Prostate gland (tissue), 2 donors: ENCODE results near the gene TMEM132D. TPM values are rescaled to one million over a fixed set of nuclear protein-coding genes. Genes with fewer than 3 reads are reported as not detected.

Experiments
- DNase-seq: peaks from one replicate; pipeline ENCODE4 v3.0.0-alpha.2; 2019; ENCODE audit warnings: low spot score
- H3K27ac ChIP-seq, 2 donors: fragments of 200-600 bp; sonication (generic); 2 replicates each; pipeline ENCODE4 v1.5.1; 2017 to 2019
- H3K27me3 ChIP-seq: fragments of 200-600 bp; sonication (generic); replicated peaks from 2 replicates; pipeline ENCODE4 v1.5.1; 2019; ENCODE audit not compliant: insufficient read depth
- H3K36me3 ChIP-seq, 2 donors: fragments of 200-600 bp; sonication (generic); 1 replicate in 1 of 2; 2 replicates in 1 of 2; pipeline versions ENCODE4 v1.5.1 to v1.8.1; 2017 to 2019
- H3K4me1 ChIP-seq: fragments of 200-600 bp; sonication (generic); replicated peaks from 2 replicates; pipeline ENCODE4 v1.5.1; 2019
- H3K4me3 ChIP-seq, 2 donors: fragments of 200-600 bp; sonication (generic); 2 replicates each; pipeline ENCODE4 v1.5.1; 2017 to 2019
- H3K9me3 ChIP-seq: fragments of 200-600 bp; sonication (generic); 2 replicates; pipeline ENCODE4 v1.5.1; 2017
- POLR2A ChIP-seq: fragments of 450-650 bp; IDR thresholded peaks from one replicate; pipeline ENCODE4 v1.6.1; 2016; ENCODE audit warnings: antibody characterized with exemption, mild to moderate bottlenecking
- POLR2AphosphoS5 ChIP-seq: sonication (generic); formaldehyde crosslinking; IDR thresholded peaks from one replicate; pipeline ENCODE4 v1.6.1; 2017; ENCODE audit warnings: antibody characterized with exemption
- WGBS: methylation state at CpG from one replicate; pipeline ENCODE4 v1.1.5; 2018; 5-methylcytosine and 5-hydroxymethylcytosine counted together
- intact Hi-C: fragments of 100-400 bp; cut with DNase I; formaldehyde crosslinking; loops from one replicate; pipeline ENCODE4 v1.14.2; 2022
- total RNA-seq, 2 donors: library from RNA; depleted of rRNA; stranded (reverse); fragments of >200 nt; gene quantifications; one replicate each; pipeline ENCODE4 v1.1.0, GENCODE V29; 2016
- TF ChIP-seq, protein P1 (sequence below), 4 experiments: fragments of 200-600 bp in 2 of 4; fragments of 450-650 bp in 2 of 4; sonication (generic) in 2 of 4; IDR thresholded peaks; 1 replicate in 3 of 4; 2 replicates in 1 of 4; pipeline ENCODE4 v1.5.1; 2016 to 2019; ENCODE audit warnings: antibody characterized with exemption in 4 of 4, mild to moderate bottlenecking in 2 of 4, moderate library complexity in 2 of 4

The TMEM132D gene
- total RNA-seq, 2 donors from 2014 or later: 0.57 to 1.3 TPM

DNA sequence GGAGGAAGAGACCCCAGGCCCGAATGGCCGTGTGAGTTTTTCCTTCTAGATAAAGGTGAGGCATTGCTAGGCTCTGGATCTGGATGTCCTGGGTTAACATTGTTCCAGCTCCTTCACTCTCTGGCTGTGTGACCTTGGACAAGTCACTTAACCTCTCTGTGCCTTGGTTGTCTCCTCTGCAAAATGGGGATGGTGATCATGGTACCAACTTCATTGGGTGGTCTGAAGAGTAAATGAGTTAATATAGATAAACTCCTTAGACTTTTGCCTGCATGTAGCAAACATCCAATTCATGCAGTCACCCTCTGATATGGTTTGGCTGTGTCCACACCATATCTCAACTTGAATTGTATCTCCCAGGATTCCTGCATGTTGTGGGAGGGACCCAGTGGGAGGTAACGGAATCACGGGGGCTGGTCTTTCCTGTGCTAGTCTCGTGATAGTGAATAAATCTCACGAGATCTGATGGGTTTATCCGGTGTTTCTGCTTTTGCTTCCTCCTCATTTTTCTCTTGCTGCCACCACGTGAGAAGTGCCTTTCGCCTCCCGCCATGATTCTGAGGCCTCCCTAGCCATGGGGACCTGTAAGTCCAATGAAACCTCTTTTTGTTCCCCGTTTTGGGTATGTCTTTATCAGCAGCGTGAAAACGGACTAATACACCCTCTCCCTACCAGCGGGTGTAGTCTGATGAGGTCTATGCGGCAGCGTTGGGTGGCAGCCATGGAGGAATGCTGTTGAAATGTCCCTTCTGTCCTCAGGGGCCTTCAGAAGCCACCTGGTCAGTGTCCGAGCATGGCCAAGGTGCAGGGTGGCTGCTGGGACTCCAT is 794.4 kb downstream of the TMEM132D start:
- TF ChIP-seq POLR2A (no peak), POLR2AphosphoS5 (no peak)
- TF ChIP-seq, protein P1, sequence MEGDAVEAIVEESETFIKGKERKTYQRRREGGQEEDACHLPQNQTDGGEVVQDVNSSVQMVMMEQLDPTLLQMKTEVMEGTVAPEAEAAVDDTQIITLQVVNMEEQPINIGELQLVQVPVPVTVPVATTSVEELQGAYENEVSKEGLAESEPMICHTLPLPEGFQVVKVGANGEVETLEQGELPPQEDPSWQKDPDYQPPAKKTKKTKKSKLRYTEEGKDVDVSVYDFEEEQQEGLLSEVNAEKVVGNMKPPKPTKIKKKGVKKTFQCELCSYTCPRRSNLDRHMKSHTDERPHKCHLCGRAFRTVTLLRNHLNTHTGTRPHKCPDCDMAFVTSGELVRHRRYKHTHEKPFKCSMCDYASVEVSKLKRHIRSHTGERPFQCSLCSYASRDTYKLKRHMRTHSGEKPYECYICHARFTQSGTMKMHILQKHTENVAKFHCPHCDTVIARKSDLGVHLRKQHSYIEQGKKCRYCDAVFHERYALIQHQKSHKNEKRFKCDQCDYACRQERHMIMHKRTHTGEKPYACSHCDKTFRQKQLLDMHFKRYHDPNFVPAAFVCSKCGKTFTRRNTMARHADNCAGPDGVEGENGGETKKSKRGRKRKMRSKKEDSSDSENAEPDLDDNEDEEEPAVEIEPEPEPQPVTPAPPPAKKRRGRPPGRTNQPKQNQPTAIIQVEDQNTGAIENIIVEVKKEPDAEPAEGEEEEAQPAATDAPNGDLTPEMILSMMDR (IDR thresholded peaks at IDR 0.05): no peak
- H3K4me1 ChIP-seq: no peaks in the 10 kb centered on the region
- no peaks in the 10 kb centered on the region for H3K27me3 ChIP-seq
- intact Hi-C loops: no loop called here
- H3K4me3 ChIP-seq: no peak overlapping the region
- no peak for DNase-seq
- no peaks in the 10 kb centered on the region for H3K36me3 ChIP-seq
- 83% methylated on average over 17 of the region's 17 CpGs for WGBS
- no peaks in the 10 kb centered on the region for H3K9me3 ChIP-seq
- no peak overlapping the region for H3K27ac ChIP-seq

DNA sequence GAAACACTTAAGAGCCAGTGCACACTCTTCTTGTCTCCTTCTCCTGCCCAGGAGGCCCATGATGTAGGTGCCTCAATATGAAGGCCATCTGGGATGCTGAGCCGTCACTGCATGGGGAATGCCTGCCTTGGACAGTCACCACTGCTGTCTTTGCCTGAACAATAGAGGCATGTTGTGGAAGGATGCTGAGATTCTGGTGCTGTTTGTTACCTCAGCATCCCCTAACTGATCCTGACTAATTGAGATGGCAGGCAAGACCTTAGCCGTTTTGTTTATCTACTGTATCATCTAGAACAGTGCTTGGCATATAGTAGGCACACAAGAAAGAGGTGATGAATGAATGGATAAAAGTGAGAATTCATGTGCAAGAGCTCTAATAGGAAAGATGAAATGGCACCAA is 797.1 kb downstream of the TMEM132D start:
- no peaks in the 10 kb centered on the region for H3K36me3 ChIP-seq
- intact Hi-C loops: no loop called here
- H3K27me3 ChIP-seq: no peaks in the 10 kb centered on the region
- DNase-seq: no peak
- no peak overlapping the region for H3K4me3 ChIP-seq
- TF ChIP-seq POLR2AphosphoS5 (no peak), POLR2A (no peak)
- TF ChIP-seq, protein P1 (IDR thresholded peaks at IDR 0.05): no peak
- no peak overlapping the region for H3K27ac ChIP-seq
- 78% methylated on average over 2 of the region's 2 CpGs for WGBS
- no peaks in the 10 kb centered on the region for H3K9me3 ChIP-seq
- no peaks in the 10 kb centered on the region for H3K4me1 ChIP-seq

DNA sequence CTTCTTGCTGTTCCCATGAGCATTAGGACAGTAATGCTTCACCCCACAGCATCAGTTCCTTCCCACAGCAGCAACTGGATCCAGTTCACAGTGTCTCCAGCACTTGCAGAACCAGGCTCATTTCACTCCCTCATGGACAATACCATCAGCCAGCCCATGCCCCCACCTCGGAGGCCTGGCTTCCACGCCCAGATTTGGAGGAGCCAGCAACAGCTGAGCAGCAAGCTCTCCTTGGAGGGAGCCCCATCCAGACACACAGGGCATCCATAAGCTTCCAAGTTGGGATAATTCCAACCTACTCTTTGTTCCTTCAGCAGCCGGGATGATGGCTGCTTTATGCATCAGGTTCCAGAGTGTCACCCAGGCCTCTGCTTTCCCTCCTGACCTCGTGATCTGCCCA is 800.6 kb downstream of the TMEM132D start:
- WGBS: 64% methylated on average over 4 of the region's 4 CpGs
- H3K27me3 ChIP-seq: no peaks in the 10 kb centered on the region
- no peaks in the 10 kb centered on the region for H3K4me1 ChIP-seq
- H3K36me3 ChIP-seq: no peaks in the 10 kb centered on the region
- no peak for DNase-seq
- H3K9me3 ChIP-seq: no peaks in the 10 kb centered on the region
- TF ChIP-seq POLR2A (no peak), POLR2AphosphoS5 (no peak)
- TF ChIP-seq, protein P1 (IDR thresholded peaks at IDR 0.05): no peak
- no peak overlapping the region for H3K27ac ChIP-seq
- no peak overlapping the region for H3K4me3 ChIP-seq
- intact Hi-C loops: no loop called here

DNA sequence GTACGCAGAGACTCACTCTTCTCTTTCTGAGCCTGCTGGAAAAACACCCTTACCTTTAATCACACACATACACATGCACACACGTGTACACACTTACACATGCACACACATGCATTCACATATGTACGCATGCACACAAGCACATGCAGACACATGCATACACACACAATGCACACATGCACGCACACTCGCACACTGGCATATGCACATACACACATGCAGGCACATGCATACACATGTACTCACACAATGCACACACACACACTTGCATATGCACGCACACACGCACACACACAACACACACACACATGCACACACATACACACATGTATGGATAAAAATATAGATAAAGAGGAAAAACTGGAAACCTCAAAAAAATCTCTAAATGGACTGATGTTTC is 801.6 kb downstream of the TMEM132D start:
- H3K36me3 ChIP-seq: no peaks in the 10 kb centered on the region
- TF ChIP-seq, protein P1 (IDR thresholded peaks at IDR 0.05): no peak
- TF ChIP-seq POLR2AphosphoS5 (no peak), POLR2A (no peak)
- H3K4me1 ChIP-seq: no peaks in the 10 kb centered on the region
- H3K27me3 ChIP-seq: no peaks in the 10 kb centered on the region
- H3K9me3 ChIP-seq: no peaks in the 10 kb centered on the region
- WGBS: 84% methylated on average over 7 of the region's 7 CpGs
- no peak overlapping the region for H3K27ac ChIP-seq
- intact Hi-C loops: no loop called here
- no peak overlapping the region for H3K4me3 ChIP-seq
- DNase-seq: no peak

DNA sequence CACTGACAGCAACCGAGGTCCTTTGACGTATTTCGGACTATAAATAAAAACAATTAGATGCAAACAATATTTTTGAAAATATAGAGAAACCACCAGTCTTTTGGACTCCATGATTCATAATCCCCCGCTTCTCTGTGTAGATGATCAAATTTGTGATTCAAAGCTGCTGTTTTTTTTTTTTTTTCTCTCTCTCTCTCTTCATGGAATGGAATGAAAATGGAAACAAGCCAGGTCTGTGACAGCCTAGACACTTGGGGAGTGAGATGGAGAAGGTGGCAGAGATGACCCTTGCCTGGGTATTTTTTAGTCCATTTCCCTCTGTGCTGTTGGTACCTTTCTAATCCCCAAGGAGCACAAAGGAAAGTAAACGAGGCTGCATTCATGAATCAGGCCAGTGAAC is 802.0 kb downstream of the TMEM132D start:
- TF ChIP-seq POLR2AphosphoS5 (no peak), POLR2A (no peak)
- TF ChIP-seq, protein P1 (IDR thresholded peaks at IDR 0.05): no peak
- DNase-seq: no peak
- Histone ChIP-seq H3K4me3 (no peak overlapping the region), H3K27ac (no peak overlapping the region), H3K9me3 (no peaks in the 10 kb centered on the region), H3K27me3 (no peaks in the 10 kb centered on the region), H3K4me1 (no peaks in the 10 kb centered on the region), H3K36me3 (no peaks in the 10 kb centered on the region)
- WGBS: 81% methylated on average over 5 of the region's 5 CpGs
- intact Hi-C loops: no loop called here
